GM13977 (cell line): ENCODE measurements around the gene C12orf75.

Experiments used
- DNase-seq: peaks from one replicate; pipeline ENCODE4 v3.0.0; 2012; ENCODE audit warnings: low spot score
- in situ Hi-C: fragments of 300-500 bp; cut with MboI; formaldehyde crosslinking; loops from one replicate; pipeline ENCODE4 v1.12.0; 2022; ENCODE audit warnings: low sequenced_read_pairs, low pct_unique_long_range_greater_than_20kb, mixed read lengths, inconsistent platforms; ENCODE audit not compliant: unreplicated experiment
- TF ChIP-seq, protein P1 (sequence below): IDR thresholded peaks from 2 replicates; pipeline ENCODE4 v1.5.1; 2012; ENCODE audit warnings: mild to moderate bottlenecking, control low read depth; ENCODE audit not compliant: insufficient read depth; ENCODE audit errors: extremely low read depth, missing control alignments

The C12orf75 gene

DNA sequence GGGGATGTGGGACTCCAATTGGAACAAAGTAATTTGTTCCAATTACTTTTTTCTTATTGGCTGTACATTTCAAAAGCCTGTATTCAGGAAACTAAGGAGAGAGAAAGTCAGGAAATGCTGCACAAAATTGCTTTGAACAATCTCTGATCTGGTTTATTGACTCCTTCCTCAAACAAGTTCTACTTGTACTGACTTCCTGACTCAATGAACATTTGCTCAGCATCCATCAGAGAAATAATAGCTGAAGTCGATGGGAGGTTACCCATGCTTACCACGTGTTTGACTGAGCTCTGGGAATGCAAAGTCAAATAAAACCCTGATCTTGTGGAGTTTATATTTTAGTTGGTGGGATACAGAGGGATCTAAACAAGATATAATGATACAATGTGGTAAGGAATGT is 15.4 kb upstream of the C12orf75 start:
- TF ChIP-seq, protein P1, sequence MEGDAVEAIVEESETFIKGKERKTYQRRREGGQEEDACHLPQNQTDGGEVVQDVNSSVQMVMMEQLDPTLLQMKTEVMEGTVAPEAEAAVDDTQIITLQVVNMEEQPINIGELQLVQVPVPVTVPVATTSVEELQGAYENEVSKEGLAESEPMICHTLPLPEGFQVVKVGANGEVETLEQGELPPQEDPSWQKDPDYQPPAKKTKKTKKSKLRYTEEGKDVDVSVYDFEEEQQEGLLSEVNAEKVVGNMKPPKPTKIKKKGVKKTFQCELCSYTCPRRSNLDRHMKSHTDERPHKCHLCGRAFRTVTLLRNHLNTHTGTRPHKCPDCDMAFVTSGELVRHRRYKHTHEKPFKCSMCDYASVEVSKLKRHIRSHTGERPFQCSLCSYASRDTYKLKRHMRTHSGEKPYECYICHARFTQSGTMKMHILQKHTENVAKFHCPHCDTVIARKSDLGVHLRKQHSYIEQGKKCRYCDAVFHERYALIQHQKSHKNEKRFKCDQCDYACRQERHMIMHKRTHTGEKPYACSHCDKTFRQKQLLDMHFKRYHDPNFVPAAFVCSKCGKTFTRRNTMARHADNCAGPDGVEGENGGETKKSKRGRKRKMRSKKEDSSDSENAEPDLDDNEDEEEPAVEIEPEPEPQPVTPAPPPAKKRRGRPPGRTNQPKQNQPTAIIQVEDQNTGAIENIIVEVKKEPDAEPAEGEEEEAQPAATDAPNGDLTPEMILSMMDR: no peak
- DNase-seq: no peak
- in situ Hi-C loops: no loop called here

DNA sequence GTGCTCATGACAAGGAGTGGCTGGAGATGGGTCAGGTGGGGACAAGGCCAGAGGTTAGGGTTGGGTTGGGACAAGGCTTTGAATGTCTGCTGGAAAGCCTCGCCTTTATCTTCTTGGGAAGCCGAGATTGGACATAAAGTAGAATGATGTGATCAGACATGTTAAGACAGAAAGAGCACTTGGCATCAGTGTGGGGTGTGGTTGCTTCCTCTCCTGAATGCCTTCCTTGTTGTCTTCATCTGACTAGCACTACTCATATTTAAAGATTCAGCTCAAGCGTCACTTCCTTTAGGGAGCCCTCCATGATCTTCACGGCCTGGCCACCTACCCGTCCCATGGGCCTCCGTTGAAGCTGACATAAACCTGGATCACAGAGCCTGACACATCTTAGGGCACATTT is 14.8 kb upstream of the C12orf75 start:
- TF ChIP-seq, protein P1: no peak
- DNase-seq: no peak
- in situ Hi-C loops: no loop called here

DNA sequence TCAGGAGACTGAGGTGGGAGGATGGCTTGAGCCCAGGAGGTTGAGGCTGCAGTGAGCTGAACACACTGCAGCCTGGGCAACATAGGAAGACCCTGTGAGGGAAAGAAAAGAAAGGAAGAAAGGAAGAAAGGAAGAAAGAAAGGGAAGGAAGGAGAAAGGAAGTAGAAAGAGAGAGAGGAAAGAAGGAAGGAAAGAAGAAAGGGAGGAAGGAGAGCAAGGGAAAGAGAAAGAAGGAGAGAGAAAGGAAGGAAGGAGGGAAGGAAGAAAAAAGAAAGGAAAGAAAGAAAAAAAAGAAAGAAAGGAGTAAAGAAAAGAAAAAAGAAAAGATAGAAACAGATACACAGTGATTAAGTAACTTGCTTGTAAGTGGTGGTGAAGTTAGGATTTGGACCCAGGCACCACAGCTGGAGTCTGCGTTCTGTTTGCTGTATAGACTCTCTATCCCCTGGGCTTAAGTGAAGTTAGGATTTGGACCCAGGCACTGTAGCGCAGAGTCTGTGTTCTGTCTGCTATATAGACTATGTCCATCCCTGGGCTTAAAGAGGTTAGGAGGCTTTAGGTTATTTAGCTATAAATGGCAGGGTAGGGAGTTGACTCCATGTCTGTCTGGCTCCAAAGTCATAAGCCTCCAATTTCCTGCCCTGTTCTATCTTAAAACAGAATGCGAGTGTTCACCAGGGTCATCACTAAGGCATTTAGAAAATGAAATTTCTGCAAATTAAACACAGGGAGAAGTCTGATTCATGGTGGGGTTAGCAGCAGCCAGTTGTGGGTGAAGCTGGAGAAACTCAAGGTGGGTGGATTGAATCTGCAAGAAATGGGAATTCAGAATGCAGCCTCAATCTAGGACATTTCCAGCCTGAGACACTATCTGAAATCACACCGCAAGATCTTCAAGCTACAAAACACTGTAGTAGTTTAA is 13.3 kb upstream of the C12orf75 start:
- TF ChIP-seq, protein P1: no peak
- no peak for DNase-seq
- in situ Hi-C loops: no loop called here

DNA sequence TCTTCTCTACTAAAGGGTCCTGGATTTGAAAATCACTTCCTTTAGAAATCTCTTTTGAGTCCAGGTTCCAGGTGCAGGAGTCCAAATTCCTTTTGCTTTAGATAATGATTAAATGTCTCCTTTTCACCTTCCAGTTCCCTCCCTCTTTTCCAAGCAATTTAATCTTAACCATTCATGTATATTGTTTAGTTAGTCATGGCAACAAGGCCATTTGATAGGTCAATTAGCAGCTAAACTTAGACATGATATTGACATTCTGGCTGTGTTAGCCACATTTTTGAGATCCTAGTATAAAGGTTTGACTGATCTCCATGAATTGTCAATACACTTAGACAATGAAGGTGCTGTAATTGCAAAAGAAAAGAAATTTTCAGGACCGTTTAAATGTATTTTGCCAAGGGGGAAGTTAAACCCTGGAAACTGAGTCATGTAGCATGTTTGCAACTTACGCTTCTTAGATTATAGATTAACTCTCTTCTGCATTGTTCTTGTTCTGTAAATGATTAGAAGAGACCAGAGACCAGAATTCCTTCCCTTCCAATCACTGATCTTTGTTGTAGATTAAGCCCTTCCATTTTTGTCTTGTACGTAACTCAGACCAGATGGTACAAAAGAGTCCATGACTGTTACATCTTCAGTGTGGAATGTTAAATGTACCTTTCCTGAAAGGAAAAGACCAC is 12.4 kb upstream of the C12orf75 start:
- DNase-seq: no peak
- TF ChIP-seq, protein P1: no peak
- in situ Hi-C loops: no loop called here

DNA sequence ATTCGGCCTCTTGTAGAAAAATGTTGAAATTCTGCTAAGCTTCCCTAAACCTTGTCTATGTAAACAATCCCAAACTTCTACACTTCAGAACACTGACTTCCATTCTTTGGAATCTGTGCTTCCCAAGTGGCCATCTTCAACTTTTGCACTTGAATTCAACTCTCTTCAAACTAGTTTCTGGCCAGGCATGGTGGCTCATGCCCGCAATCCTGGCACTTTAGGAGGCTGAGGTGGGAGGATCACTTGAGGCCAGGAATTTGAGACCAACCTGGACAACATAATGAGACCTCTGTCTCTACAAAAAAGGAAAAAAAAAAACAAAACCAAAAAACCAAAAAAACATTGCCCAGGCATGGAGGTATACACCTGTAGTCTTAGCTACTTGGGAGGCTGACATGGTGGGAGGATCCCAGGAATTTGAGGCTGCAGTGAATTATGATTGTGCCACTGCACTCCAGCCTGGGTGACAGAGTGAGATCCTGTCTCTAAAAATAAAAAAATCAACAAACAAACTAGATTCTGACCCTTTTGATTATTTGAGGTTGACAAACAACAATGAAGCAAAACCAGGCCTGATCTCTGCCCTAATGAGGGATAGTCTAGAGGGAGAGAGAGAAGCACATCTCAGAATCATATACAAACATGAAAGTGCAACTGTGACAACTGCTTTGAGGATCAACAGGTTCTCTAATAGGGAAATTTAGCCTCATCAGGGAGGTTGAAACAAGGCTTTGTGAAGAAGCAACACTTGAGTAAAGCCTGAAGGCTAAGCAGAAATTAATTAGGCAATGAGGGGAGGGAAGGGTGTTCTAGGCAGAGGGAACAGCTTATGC is 11.6 kb upstream of the C12orf75 start:
- DNase-seq: no peak
- in situ Hi-C loops: no loop called here
- TF ChIP-seq, protein P1: no peak

DNA sequence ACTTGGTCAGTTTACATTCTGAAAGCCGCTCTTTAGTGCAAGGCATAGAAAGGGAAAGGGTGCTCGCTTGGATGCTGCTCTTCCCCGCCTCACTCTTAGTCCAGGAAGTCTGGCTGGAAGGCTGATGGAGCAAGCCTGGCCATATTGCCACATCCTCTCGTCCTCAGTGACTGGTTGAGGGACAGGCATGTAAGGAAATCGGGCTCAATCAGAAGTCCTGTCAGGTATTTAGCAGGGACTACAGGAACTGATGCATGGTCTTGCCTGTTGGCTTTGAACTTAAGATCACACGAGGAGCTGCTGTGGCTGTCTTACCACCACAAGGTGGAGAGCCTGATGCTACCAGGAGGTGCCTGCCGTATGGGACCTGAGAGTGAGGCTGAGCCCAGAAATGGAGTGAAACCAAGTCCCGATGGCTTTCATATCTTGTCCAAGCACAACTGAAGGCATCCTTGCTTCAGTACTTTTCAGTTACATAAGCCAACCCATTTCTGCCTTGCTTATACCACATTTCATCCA is 10.7 kb upstream of the C12orf75 start:
- in situ Hi-C loops: no loop called here
- no peak for DNase-seq
- TF ChIP-seq, protein P1: peak; percentile 39
